GM23338 (cell line): ENCODE data around the gene RIMS3.

Experiments
- CTCF ChIP-seq, 2 experiments: fragments of 200-600 bp in 1 of 2; sonication (generic) in 1 of 2; conservative IDR thresholded peaks; 2 replicates each; pipeline versions ENCODE4 v1.5.1 to v1.6.1; 2016 to 2017; ENCODE audit warnings: antibody characterized with exemption in 2 of 2, low read depth in 2 of 2, mild to moderate bottlenecking in 2 of 2, moderate library complexity in 1 of 2
- EZH2phosphoT487 ChIP-seq: fragments of 200-600 bp; sonication (generic); IDR thresholded peaks from one replicate; pipeline ENCODE4 v1.8.1; 2018; ENCODE audit warnings: antibody characterized with exemption; ENCODE audit not compliant: unreplicated experiment
- POLR2AphosphoS5 ChIP-seq: IDR thresholded peaks from 2 replicates; pipeline ENCODE4 v1.6.1; 2016; ENCODE audit warnings: antibody characterized with exemption, low read depth
- REST ChIP-seq: IDR thresholded peaks from one replicate; pipeline ENCODE4 v1.6.1; 2018; ENCODE audit warnings: antibody characterized with exemption; ENCODE audit not compliant: unreplicated experiment
- ZNF114 ChIP-seq: fragments of 250-450 bp; sonication (Bioruptor Pico); IDR thresholded peaks from 2 replicates; pipeline ENCODE4 v1.5.0; 2020; ENCODE audit warnings: mild to moderate bottlenecking, moderate library complexity

GRCh38 chr1:40704817-40705733, 39.6 kb upstream of the RIMS3 start:
- TF ChIP-seq CTCF (conservative IDR thresholded peaks at IDR 0.05; ENCODE audit: low read depth in 2 of 2): no peak
- no peak for TF ChIP-seq POLR2AphosphoS5
- TF ChIP-seq REST: no peak
- TF ChIP-seq ZNF114 (CRISPR knock-in tag): no peak
- TF ChIP-seq EZH2phosphoT487: no peak
